Thoracic aorta (tissue), 2 donors: Measurements from ENCODE around the gene MICU1. TPM values are rescaled to one million over a fixed set of nuclear protein-coding genes. Genes with fewer than 3 reads are reported as not detected.

Experiments
- ATAC-seq: fragments of 150-250 bp; one replicate; pipeline ENCODE4 v1.8.0; 2017; ENCODE audit warnings: low read depth; ENCODE audit not compliant: insufficient number of reproducible peaks, low FRiP score
- DNase-seq: peaks from one replicate; pipeline ENCODE4 v3.0.0-alpha.2; 2020; ENCODE audit warnings: low spot score
- H3K27ac ChIP-seq, 2 donors: fragments of 200-600 bp; sonication (generic); 1 replicate in 1 of 2; 2 replicates in 1 of 2; pipeline ENCODE4 v1.5.1; 2016; ENCODE audit warnings: mild to moderate bottlenecking in 2 of 2, moderate library complexity in 2 of 2
- H3K27me3 ChIP-seq: fragments of 200-600 bp; sonication (generic); replicated peaks from 2 replicates; pipeline ENCODE4 v1.6.0; 2016; ENCODE audit warnings: mild to moderate bottlenecking; ENCODE audit not compliant: insufficient read depth
- H3K36me3 ChIP-seq: fragments of 200-600 bp; sonication (generic); one replicate; pipeline ENCODE4 v1.5.1; 2016
- H3K4me1 ChIP-seq, 2 donors: fragments of 200-600 bp; sonication (generic); 1 replicate in 1 of 2; 2 replicates in 1 of 2; pipeline versions ENCODE4 v1.5.1 to v1.6.0; 2016; ENCODE audit warnings: low read depth in 2 of 2, mild to moderate bottlenecking in 1 of 2; ENCODE audit not compliant: control insufficient read depth in 1 of 2
- H3K4me3 ChIP-seq: fragments of 200-600 bp; sonication (generic); 2 replicates; pipeline ENCODE4 v1.5.1; 2016; ENCODE audit warnings: mild to moderate bottlenecking
- H3K9me3 ChIP-seq: fragments of 200-600 bp; sonication (generic); 2 replicates; pipeline ENCODE4 v1.5.1; 2016
- CTCF ChIP-seq: fragments of 200-600 bp; sonication (generic); IDR thresholded peaks from one replicate; pipeline ENCODE4 v1.5.1; 2019; ENCODE audit warnings: antibody characterized with exemption
- total RNA-seq, 2 donors: library from RNA; depleted of rRNA; stranded (reverse); fragments of >200 nt; gene quantifications; one replicate each; pipeline versions ENCODE4 v1.1.0 to v1.2.3, GENCODE V29; 2016

The MICU1 gene
- total RNA-seq, 2 donors from 2014 or later = 37.4 to 63.5 TPM

- no peak overlapping the region for H3K27ac ChIP-seq
- no peaks in the 10 kb centered on the region for H3K36me3 ChIP-seq
- H3K27me3 ChIP-seq = no peaks in the 10 kb centered on the region
- no peaks in the 10 kb centered on the region for H3K9me3 ChIP-seq
- DNase-seq (no peak), ATAC-seq (no peak)
- H3K4me1 ChIP-seq = no peaks in the 10 kb centered on the region
- TF ChIP-seq CTCF = no peak
- no peak overlapping the region for H3K4me3 ChIP-seq
These were observed 101.9 kb downstream of the MICU1 start for GRCh38 chr10:72523932-72524396.

- TF ChIP-seq CTCF = no peak
- no peak for DNase-seq
- no peaks in the 10 kb centered on the region for H3K9me3 ChIP-seq
- no peaks in the 10 kb centered on the region for H3K36me3 ChIP-seq
- H3K27ac ChIP-seq = no peak overlapping the region
- ATAC-seq = no peak
- no peaks in the 10 kb centered on the region for H3K4me1 ChIP-seq
- no peak overlapping the region for H3K4me3 ChIP-seq
- no peaks in the 10 kb centered on the region for H3K27me3 ChIP-seq
These were observed 102.8 kb downstream of the MICU1 start for GRCh38 chr10:72523062-72523461.

- Histone ChIP-seq H3K4me1 (no peaks in the 10 kb centered on the region), H3K27ac (no peak overlapping the region), H3K4me3 (no peak overlapping the region), H3K9me3 (no peaks in the 10 kb centered on the region), H3K27me3 (no peaks in the 10 kb centered on the region), H3K36me3 (no peaks in the 10 kb centered on the region)
- TF ChIP-seq CTCF = no peak
- no peak for DNase-seq
- ATAC-seq = no peak
These were observed 108.6 kb downstream of the MICU1 start for GRCh38 chr10:72517244-72517643.

- DNase-seq (no peak), ATAC-seq (no peak)
- Histone ChIP-seq H3K27me3 (no peaks in the 10 kb centered on the region), H3K4me1 (no peaks in the 10 kb centered on the region), H3K36me3 (no peaks in the 10 kb centered on the region), H3K4me3 (no peak overlapping the region), H3K9me3 (no peaks in the 10 kb centered on the region), H3K27ac (no peak overlapping the region)
- TF ChIP-seq CTCF = no peak
These were observed 110.4 kb downstream of the MICU1 start for GRCh38 chr10:72515455-72515854.

- TF ChIP-seq CTCF = no peak
- DNase-seq = no peak
These were observed 112.0 kb downstream of the MICU1 start for GRCh38 chr10:72513910-72514309.

More at GRCh38 chr10:72513910-72514309, 112.0 kb downstream of the MICU1 start:
- no peaks in the 10 kb centered on the region for H3K36me3 ChIP-seq
- ATAC-seq = no peak
- no peak overlapping the region for H3K4me3 ChIP-seq
- no peaks in the 10 kb centered on the region for H3K4me1 ChIP-seq
- H3K27ac ChIP-seq = no peak overlapping the region
- no peaks in the 10 kb centered on the region for H3K27me3 ChIP-seq
- no peaks in the 10 kb centered on the region for H3K9me3 ChIP-seq
